ENCODE measurements around the gene SNAP47. TPM values are rescaled to one million over a fixed set of nuclear protein-coding genes. Genes with fewer than 3 reads are reported as not detected.

Gene SNAP47
- polyA plus RNA-seq, 3 donors: 12.9 to 16.0 (median 15.0) TPM

DNA sequence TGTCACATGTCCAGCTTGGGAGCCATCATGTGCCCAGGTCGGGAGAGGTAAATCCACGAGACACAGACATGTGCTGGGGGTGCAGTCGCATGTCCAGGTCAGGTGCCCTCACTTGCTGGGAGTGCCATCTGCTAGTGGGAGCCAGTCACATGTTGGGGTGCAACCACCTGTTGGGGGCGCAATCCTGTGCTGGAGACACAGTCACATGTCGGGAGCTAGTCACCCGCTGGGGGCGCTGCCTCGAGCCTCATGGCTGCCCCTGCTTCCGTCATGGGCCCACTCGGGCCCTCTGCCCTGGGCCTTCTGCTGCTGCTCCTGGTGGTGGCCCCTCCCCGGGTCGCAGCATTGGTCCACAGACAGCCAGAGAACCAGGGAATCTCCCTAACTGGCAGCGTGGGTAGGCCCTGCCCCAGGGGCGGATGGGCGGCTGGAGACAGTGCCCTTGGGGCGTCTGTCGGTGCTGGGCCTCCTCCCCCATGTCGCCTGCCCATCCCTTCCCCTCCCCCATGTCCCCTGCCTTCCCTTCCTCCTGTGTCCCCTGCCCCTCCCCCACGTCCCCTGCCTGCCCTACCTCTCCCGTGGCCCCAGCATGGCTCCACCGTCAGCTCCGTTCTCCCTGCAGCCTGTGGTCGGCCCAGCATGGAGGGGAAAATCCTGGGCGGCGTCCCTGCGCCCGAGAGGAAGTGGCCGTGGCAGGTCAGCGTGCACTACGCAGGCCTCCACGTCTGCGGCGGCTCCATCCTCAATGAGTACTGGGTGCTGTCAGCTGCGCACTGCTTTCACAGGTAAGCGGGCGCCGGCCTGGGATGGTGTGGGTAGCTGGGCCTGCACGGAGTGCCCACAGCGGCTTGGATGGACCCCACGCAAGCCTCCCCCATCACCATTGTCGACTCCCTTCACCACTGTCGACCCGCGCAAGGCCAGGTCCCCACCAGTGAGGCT, 80.5 kb downstream of the SNAP47 start, which contains the start of gene PRSS38:
TSS of gene PRSS38 (plus strand) at position 208 of the 942 bp plus-strand sequence. CDS start at position 250, 42 bp downstream.
- H3K27ac ChIP-seq (ENCODE audit: low read depth, low read length): no peak within 1 kb of the TSS
- WGBS, 3 donors: 91 to 97% (median 92%) methylated on average over 42 to 44 of the region's 44 CpGs

DNA sequence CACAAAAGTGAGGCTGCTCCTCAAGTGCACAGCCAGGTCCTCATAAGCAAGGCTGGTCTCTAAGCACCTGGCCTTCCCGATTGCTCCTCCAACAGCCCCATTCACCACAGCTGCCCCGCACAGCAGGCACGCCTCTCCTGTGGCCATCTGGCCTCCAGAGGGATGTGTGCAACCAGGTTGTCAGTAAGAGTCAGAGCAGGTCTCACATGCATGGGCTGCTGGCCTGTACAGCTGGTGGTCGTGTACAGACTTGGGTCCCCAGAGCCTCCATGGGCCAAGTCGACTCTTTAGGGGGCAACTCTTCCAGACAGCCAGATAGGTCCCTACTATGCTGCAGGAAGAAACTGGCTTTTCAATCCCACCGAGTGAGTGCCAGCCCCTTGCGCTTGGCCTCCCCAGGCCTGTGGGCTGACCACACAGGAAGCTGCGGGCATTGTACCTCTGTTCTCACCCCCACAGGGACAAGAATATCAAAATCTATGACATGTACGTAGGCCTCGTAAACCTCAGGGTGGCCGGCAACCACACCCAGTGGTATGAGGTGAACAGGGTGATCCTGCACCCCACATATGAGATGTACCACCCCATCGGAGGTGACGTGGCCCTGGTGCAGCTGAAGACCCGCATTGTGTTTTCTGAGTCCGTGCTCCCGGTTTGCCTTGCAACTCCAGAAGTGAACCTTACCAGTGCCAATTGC, 81.7 kb downstream of the SNAP47 start:
- whole genome bisulfite sequencing, 3 donors: 82 to 89% (median 87%) methylated on average over 16 of the region's 16 CpGs
- H3K27ac ChIP-seq (ENCODE audit: low read depth, low read length): no peak overlapping the region

DNA sequence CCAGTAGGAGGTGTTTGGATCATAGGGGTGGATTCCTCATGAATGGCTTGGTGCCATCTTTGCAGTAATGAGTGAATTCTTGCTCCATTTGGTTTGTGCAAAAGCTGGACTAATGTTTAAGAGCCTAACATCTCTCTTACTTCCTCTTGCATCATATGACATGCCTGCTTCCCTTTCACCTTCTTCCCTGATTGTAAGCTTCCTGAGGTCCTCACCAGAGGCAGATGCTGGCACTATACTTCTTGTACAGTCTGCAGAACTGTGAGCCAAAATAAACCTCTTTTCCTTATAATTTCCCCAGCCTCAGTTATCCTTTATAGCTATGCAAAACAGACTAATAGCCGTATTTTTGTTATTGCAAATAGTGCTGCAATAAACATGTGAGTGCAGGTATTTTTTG, 88.3 kb downstream of the SNAP47 start:
- 82 to 89% (median 89%) methylated on average over 1 of the region's 1 CpG for WGBS, 3 donors
- H3K27ac ChIP-seq (ENCODE audit: low read depth, low read length): no peak overlapping the region

DNA sequence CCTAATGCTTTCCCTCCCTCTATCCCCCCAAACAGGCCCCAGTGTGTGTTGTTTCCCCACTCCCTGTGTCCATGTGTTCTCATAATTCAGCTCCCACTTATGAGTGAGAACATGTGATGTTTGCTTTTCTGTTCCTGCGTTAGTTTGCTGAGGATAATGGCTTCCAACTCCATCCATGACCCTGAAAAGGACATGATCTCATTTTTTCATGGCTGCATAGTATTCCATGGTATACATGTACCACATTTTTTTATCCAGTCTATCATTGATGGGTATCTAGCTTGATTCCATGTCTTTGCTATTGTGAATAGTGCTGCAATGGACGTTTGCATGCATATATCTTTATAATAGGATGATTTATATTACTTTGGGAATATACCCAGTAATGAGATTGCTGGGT, 89.0 kb downstream of the SNAP47 start:
- H3K27ac ChIP-seq (ENCODE audit: low read depth, low read length): no peak overlapping the region

DNA sequence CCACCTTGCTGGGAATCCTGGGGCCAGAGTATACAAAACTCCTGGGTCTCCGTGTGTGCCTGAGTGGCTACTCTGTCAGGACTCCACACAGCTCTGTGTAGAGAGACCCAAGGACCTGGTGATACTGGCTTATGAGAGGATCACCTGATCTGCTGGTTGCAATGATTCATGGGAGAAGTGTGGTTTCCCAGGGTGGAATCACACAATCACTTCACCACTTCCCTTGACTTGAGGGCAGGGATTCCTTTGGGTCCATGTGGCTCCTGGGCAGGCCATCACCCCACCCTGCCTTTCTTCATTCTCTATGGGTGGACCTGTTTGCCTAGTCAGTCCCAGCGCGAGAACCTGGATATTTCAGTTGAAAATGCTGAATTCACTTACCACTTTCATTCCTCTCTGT, 93.6 kb downstream of the SNAP47 start:
- no peak overlapping the region for H3K27ac ChIP-seq (ENCODE audit: low read depth, low read length)
- WGBS, 3 donors: 66 to 86% (median 77%) methylated on average over 3 of the region's 3 CpGs

More for the DNA sequence above, 89.0 kb downstream of the SNAP47 start:
- 32 to 48% (median 47%) methylated on average over 2 of the region's 2 CpGs for WGBS, 3 donors

Other genes with a start within 250 kb of the SNAP47 start
- 1 to 10 TPM in 2 of 3 donors, under 1 TPM in 1; 0.79 to 2.5 (median 1.9) TPM for gene ZNF678, start 171.9 kb upstream of the SNAP47 start, polyA plus RNA-seq
- gene JMJD4, start 133 bp upstream of the SNAP47 start, polyA plus RNA-seq: 10 to 100 TPM in 2 of 3 donors, 1 to 10 TPM in 1; 8.7 to 17.0 (median 11.0) TPM
- not detected for gene PRSS38, start 80.2 kb downstream of the SNAP47 start, polyA plus RNA-seq
- gene WNT9A, start 212.5 kb downstream of the SNAP47 start, polyA plus RNA-seq: 1 to 10 TPM; 1.2 to 3.4 (median 2.5) TPM

Measured in adipose tissue (tissue), 3 donors.